ENCODE data around the gene FPGS.

DNA sequence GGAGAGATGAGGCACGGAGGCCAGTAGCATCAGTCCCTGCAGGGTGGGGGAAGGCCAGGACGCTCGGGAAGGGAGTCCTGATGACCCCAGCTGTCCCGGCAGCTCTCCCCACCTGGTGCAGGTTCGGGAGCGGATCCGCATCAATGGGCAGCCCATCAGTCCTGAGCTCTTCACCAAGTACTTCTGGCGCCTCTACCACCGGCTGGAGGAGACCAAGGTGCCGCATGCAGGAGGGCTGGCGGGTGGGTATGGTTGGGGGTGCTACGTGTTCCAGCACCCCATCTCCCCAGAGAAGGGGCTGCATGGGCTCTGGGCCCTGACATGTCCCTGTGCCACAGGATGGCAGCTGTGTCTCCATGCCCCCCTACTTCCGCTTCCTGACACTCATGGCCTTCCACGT, 4.2 kb downstream of the FPGS start:
- TF ChIP-seq, protein P1, sequence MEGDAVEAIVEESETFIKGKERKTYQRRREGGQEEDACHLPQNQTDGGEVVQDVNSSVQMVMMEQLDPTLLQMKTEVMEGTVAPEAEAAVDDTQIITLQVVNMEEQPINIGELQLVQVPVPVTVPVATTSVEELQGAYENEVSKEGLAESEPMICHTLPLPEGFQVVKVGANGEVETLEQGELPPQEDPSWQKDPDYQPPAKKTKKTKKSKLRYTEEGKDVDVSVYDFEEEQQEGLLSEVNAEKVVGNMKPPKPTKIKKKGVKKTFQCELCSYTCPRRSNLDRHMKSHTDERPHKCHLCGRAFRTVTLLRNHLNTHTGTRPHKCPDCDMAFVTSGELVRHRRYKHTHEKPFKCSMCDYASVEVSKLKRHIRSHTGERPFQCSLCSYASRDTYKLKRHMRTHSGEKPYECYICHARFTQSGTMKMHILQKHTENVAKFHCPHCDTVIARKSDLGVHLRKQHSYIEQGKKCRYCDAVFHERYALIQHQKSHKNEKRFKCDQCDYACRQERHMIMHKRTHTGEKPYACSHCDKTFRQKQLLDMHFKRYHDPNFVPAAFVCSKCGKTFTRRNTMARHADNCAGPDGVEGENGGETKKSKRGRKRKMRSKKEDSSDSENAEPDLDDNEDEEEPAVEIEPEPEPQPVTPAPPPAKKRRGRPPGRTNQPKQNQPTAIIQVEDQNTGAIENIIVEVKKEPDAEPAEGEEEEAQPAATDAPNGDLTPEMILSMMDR (IDR thresholded peaks at IDR 0.05), result no peak
- TF ChIP-seq POLR2A (IDR thresholded peaks at IDR 0.05), result no peak

All from prostate gland (tissue), 2 donors.